GM18873 (cell line): ENCODE data around the gene DNAH1.

Experiments
- ATAC-seq: cut with Tn5 transposase; IDR thresholded peaks from one replicate; pipeline ENCODE4 v1.9.1; 2021; ENCODE audit warnings: mild to moderate bottlenecking, moderate library complexity, moderate number of reproducible peaks; ENCODE audit not compliant: unreplicated experiment, low FRiP score

Gene DNAH1

GRCh38 chr3:52310861-52311575 is 5.1 kb upstream of the DNAH1 start:
- ATAC-seq, result no peak

GRCh38 chr3:52311576-52312119 is 4.5 kb upstream of the DNAH1 start:
- no peak for ATAC-seq

- no peak for ATAC-seq
These were observed 2.8 kb upstream of the DNAH1 start for GRCh38 chr3:52313188-52313773.

GRCh38 chr3:52313774-52314188 is 2.3 kb upstream of the DNAH1 start:
- peak; percentile 81 for ATAC-seq

GRCh38 chr3:52314489-52314888 is 1.6 kb upstream of the DNAH1 start:
- no peak for ATAC-seq

GRCh38 chr3:52315006-52315405 is 1.1 kb upstream of the DNAH1 start:
- ATAC-seq, result no peak

GRCh38 chr3:52317208-52318000 is 1.3 kb downstream of the DNAH1 start:
- ATAC-seq, result no peak

GRCh38 chr3:52318186-52318816 is 2.2 kb downstream of the DNAH1 start:
- no peak for ATAC-seq

GRCh38 chr3:52319921-52320595 is 3.9 kb downstream of the DNAH1 start:
- no peak for ATAC-seq

GRCh38 chr3:52321481-52321880 is 5.4 kb downstream of the DNAH1 start:
- ATAC-seq, result no peak

GRCh38 chr3:52322466-52322865 is 6.3 kb downstream of the DNAH1 start:
- no peak for ATAC-seq

GRCh38 chr3:52323526-52324295 is 7.6 kb downstream of the DNAH1 start:
- ATAC-seq, result no peak

- no peak for ATAC-seq
These were observed 8.6 kb downstream of the DNAH1 start for GRCh38 chr3:52324676-52325075.

- ATAC-seq, result no peak
These were observed 9.6 kb downstream of the DNAH1 start for GRCh38 chr3:52325686-52326085.

GRCh38 chr3:52326976-52327375 is 10.9 kb downstream of the DNAH1 start:
- ATAC-seq, result no peak

GRCh38 chr3:52327486-52328290 is 11.6 kb downstream of the DNAH1 start:
- ATAC-seq, result no peak

- no peak for ATAC-seq
These were observed 12.5 kb downstream of the DNAH1 start for GRCh38 chr3:52328536-52329080.

- ATAC-seq, result no peak
These were observed 14.2 kb downstream of the DNAH1 start for GRCh38 chr3:52330194-52330805.
